Activated naive CD4-positive, alpha-beta T cell treated with anti-CD3 and anti-CD28 coated beads, Interleukin-2, amount 50 U/mL, for 72 hours (primary cell): ENCODE data around the gene ZNF143. TPM values are rescaled to one million over a fixed set of nuclear protein-coding genes. Genes with fewer than 3 reads are reported as not detected.
"Not testable (repeated sequence)": the region's sequence is repeated elsewhere in the genome, so short reads cannot be mapped to it uniquely, and the experiment has no call there.

Source experiments
- ATAC-seq, 2 donors: fragments of 150-1000 bp; cut with Tn5 transposase; 2 replicates each; pipeline ENCODE4 v1.10.0; 2021; ENCODE audit warnings: mild to moderate bottlenecking in 2 of 2, moderate library complexity in 2 of 2
- DNase-seq, 2 donors: peaks; one replicate each; pipeline ENCODE4 v3.0.0; 2021 to 2022; ENCODE audit warnings: low spot score in 2 of 2
- H3K27ac Mint-ChIP-seq, 2 donors: one replicate each; pipeline ENCODE4 v1.8.0; 2022; ENCODE audit warnings: mild to moderate bottlenecking in 2 of 2, mixed read lengths in 2 of 2
- H3K36me3 Mint-ChIP-seq, 2 donors: one replicate each; pipeline ENCODE4 v1.8.0; 2022; ENCODE audit warnings: mixed read lengths in 2 of 2
- H3K9me3 Mint-ChIP-seq, 2 donors: one replicate each; pipeline ENCODE4 v1.8.0; 2022; ENCODE audit warnings: mixed read lengths in 2 of 2
- total RNA-seq, 2 donors: library from RNA; stranded (reverse); gene quantifications; one replicate each; pipeline ENCODE4 v1.2.3, GENCODE V29; 2022

Gene ZNF143
- total RNA-seq = 10 to 100 TPM; 25.4 to 80.9 TPM

GRCh38 chr11:9460322-9461062 lies at the start of gene ZNF143:
TSS of gene ZNF143 (plus strand) at chr11:9461012. CDS start at chr11:9471309, 10,297 bp downstream.
- H3K27ac Mint-ChIP-seq = peak within 1 kb of the TSS; percentile 98 to 99
- peaks cover 13 to 15% of the 10 kb centered on the region in 2 donors for H3K36me3 Mint-ChIP-seq
- DNase-seq (peak; percentile 98 to 100), ATAC-seq (peak; percentile 92 to 96)
- no peaks in the 10 kb centered on the region for H3K9me3 Mint-ChIP-seq

GRCh38 chr11:9428706-9429105 lies 32.1 kb upstream of the ZNF143 start:
- Mint-ChIP-seq H3K36me3 (peaks cover 9 to 12% of the 10 kb centered on the region in 2 donors), H3K27ac (peak overlapping the region in 1 of 2 donors; percentile 85), H3K9me3 (no peaks in the 10 kb centered on the region)
- ATAC-seq = no peak
- no peak for DNase-seq

GRCh38 chr11:9438611-9439010 lies 22.2 kb upstream of the ZNF143 start:
- Mint-ChIP-seq H3K36me3 (peaks cover 14 to 32% of the 10 kb centered on the region in 2 donors), H3K27ac (no peak overlapping the region), H3K9me3 (no peaks in the 10 kb centered on the region)
- ATAC-seq = no peak
- no peak for DNase-seq

DNA sequence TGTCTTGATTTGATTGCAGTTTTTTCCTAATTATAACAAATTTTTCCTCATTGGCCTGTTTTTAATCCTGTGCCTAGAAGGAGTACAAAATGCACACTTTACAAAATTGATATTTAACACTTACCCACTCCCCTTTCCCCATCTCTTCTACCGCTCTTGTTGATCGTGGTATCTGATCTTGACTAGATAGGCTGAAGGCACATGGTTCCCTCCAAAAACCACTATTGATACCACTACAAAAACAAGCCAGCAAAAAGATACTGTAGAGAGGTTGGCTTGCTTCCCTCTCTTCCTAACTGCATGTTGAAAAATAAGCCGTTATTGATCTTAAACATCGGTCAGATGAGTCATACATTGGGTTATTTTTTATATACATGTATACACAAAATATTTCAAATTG lies 14.6 kb upstream of the ZNF143 start:
- DNase-seq = no peak
- Mint-ChIP-seq H3K9me3 (no peaks in the 10 kb centered on the region), H3K36me3 (peaks cover 4 to 6% of the 10 kb centered on the region in 2 donors), H3K27ac (no peak overlapping the region)
- ATAC-seq = no peak

- Mint-ChIP-seq H3K9me3 (no peaks in the 10 kb centered on the region), H3K27ac (no peak overlapping the region), H3K36me3 (no peaks in the 10 kb centered on the region)
- ATAC-seq (no peak), DNase-seq (no peak)
Measured at GRCh38 chr11:9448576-9449352, 12.0 kb upstream of the ZNF143 start.

DNA sequence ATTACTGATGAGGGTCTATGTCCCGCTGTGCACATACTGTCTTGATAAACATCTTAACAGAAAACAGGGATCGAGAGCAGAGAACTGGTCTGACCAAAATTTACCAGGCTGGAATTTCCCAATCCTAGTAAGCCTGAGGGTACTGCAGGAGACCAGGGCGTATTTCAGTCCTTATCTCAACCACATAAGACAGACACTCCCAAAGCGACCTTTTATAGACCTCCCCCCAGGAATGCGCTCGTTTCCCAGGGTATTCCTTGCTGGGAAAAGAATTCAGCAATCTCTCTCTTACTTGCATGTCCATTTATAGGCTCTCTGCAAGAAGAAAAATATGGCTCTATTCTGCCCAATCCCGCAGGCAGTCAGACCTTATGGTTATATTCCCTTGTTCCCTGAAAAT lies 8.8 kb upstream of the ZNF143 start:
- not testable (repeated sequence) for DNase-seq, H3K27ac Mint-ChIP-seq, ATAC-seq, H3K36me3 Mint-ChIP-seq, H3K9me3 Mint-ChIP-seq

- H3K36me3 Mint-ChIP-seq = peaks cover 11 to 13% of the 10 kb centered on the region in 2 donors
- no peak overlapping the region for H3K27ac Mint-ChIP-seq
- ATAC-seq = no peak
- no peaks in the 10 kb centered on the region for H3K9me3 Mint-ChIP-seq
- no peak for DNase-seq
Measured at GRCh38 chr11:9455722-9456121, 5.1 kb upstream of the ZNF143 start.

- DNase-seq (peak in 1 of 2 donors; percentile 40), ATAC-seq (no peak)
- Mint-ChIP-seq H3K36me3 (peaks cover 13 to 15% of the 10 kb centered on the region in 2 donors), H3K9me3 (no peaks in the 10 kb centered on the region), H3K27ac (peak overlapping the region; percentile 98 to 99)
Measured at GRCh38 chr11:9459667-9460321, 1.0 kb upstream of the ZNF143 start.

GRCh38 chr11:9461063-9461759 lies 399 bp downstream of the ZNF143 start:
- peak overlapping the region; percentile 98 to 99 for H3K27ac Mint-ChIP-seq
- H3K36me3 Mint-ChIP-seq = peaks cover 13 to 15% of the 10 kb centered on the region in 2 donors
- no peaks in the 10 kb centered on the region for H3K9me3 Mint-ChIP-seq
- ATAC-seq (peak; percentile 35 to 59), DNase-seq (peak in 1 of 2 donors; percentile 76)

- no peaks in the 10 kb centered on the region for H3K9me3 Mint-ChIP-seq
- no peak for ATAC-seq
- no peak for DNase-seq
- peaks cover 13 to 15% of the 10 kb centered on the region in 2 donors for H3K36me3 Mint-ChIP-seq
- peak overlapping the region; percentile 89 to 98 for H3K27ac Mint-ChIP-seq
Measured at GRCh38 chr11:9461760-9462134, 935 bp downstream of the ZNF143 start.

DNA sequence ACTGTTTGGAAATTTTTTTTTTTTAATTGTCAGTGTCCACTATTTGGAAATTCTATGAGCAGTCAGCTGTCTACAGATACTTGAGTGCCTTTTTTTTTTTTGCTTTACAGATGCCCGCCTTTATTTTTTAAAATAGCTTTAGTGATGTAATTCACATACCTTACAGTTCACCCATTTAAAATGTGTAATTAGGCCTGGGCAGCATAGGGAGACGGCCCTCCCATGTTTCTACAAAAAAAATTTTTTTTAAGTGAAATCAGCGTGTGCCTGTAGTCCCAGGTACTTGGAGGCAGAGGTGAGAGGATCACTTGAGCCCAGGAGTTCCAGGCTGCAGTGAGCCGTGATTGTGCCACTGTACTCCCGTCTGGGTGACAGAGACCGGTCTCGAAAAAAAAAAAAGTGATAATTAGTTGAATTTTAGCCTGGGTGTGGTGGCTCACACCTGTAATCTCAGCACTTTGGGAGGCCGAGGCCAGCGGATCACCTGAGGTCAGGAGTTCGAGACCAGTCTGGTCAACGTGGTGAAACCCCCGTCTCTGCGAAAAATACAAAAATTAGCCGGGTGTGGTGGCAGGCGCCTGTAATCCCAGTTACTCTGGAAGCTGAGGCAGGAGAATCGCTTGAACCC lies 1.5 kb downstream of the ZNF143 start:
- Mint-ChIP-seq H3K9me3 (no peaks in the 10 kb centered on the region), H3K27ac (peak overlapping the region; percentile 89 to 98), H3K36me3 (peaks cover 13 to 15% of the 10 kb centered on the region in 2 donors)
- DNase-seq (no peak), ATAC-seq (no peak)

- DNase-seq (no peak), ATAC-seq (no peak)
- H3K36me3 Mint-ChIP-seq = peaks cover 15 to 16% of the 10 kb centered on the region in 2 donors
- H3K9me3 Mint-ChIP-seq = no peaks in the 10 kb centered on the region
- H3K27ac Mint-ChIP-seq = peak overlapping the region; percentile 8 to 40
Measured at GRCh38 chr11:9462806-9463537, 2.2 kb downstream of the ZNF143 start.

- Mint-ChIP-seq H3K27ac (no peak overlapping the region), H3K9me3 (no peaks in the 10 kb centered on the region), H3K36me3 (peaks cover 4 to 5% of the 10 kb centered on the region in 2 donors)
- DNase-seq (no peak), ATAC-seq (no peak)
Measured at GRCh38 chr11:9470765-9471164, 10.0 kb downstream of the ZNF143 start.

DNA sequence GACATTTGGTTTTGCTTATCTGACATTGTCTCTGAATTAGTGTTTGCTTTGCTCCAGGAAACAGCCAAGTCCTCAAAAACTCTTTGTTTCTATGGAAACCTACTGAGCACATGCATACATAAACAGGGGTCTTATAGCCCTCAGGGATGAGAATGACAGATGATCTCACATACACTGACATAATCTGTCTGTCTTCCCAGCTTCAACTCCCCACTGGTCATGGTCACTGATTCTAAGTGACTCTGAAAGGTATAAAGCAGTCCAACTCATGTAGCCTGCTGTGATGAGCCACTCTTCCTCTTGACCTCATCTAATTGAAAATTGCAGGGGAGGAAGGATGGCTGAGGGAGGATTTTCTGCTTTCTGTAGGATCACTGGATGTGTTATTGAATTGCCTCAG lies 12.6 kb downstream of the ZNF143 start:
- no peaks in the 10 kb centered on the region for H3K9me3 Mint-ChIP-seq
- no peak overlapping the region for H3K27ac Mint-ChIP-seq
- H3K36me3 Mint-ChIP-seq = peaks cover 2 to 7% of the 10 kb centered on the region in 2 donors
- ATAC-seq (no peak), DNase-seq (no peak)

DNA sequence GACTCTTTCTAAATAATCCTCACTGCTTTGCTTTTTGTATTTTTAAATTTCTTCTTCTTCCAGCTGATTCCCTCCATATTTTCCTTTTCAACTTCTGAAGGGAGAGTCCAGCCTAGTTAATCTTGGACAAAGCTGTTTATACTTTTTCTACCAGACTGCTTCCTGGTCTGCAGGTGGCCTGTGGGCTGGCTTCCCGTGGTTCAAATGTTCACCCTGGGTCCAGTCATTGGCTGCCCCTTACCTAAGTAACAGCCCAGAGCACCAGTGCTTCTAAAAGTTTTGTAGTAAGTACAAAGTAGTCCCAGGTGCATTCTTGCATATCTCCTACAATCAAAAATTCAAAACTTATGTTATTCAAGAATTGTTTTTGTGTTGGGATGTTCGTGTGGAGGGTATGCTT lies 19.1 kb downstream of the ZNF143 start:
- no peak for DNase-seq
- Mint-ChIP-seq H3K27ac (no peak overlapping the region), H3K36me3 (peaks cover 5% of the 10 kb centered on the region in 2 donors), H3K9me3 (no peaks in the 10 kb centered on the region)
- no peak for ATAC-seq
